GM10248 (cell line): ENCODE data around the gene PNMA3.

Experiments used
- CTCF ChIA-PET: fragments of 300-600 bp; sonication (Branson Sonifier 250); formaldehyde crosslinking; extraction: SDS; loops from one replicate; lab custom pipeline; 2021; ENCODE audit warnings: antibody characterized with exemption; lab: Yijun Ruan, JAX
- POLR2A ChIA-PET: fragments of 350-650 bp; sonication (Branson Sonifier 250); formaldehyde crosslinking; extraction: SDS; loops from one replicate; lab custom pipeline; 2020; ENCODE audit warnings: antibody characterized with exemption; lab: Yijun Ruan, JAX
- DNase-seq: peaks from one replicate; pipeline ENCODE4 v3.0.0; 2012; ENCODE audit errors: extremely low spot score
- CTCF ChIP-seq: IDR thresholded peaks from 2 replicates; pipeline ENCODE4 v1.5.1; 2012; ENCODE audit warnings: mild to moderate bottlenecking, low read depth; ENCODE audit errors: extremely low read depth, missing control alignments, control extremely low read depth

The PNMA3 gene

GRCh38 chrX:153032397-153033118 lies 23.7 kb upstream of the PNMA3 start:
- DNase-seq: peak; percentile 85
- TF ChIP-seq CTCF: peak; percentile 86
- ChIA-PET CTCF (interaction anchor here (0.7 to 2.6 kb wide), 21 partner anchors 9 to 670 kb away, joined by 3 to 21 read pairs (median 5); partner anchors contain the start of gene HAUS7), POLR2A (interaction anchor here (1.2 kb wide), 1 partner anchor 302 kb away, joined by 3 read pairs; the partner anchor contains the start of gene ZNF275)

GRCh38 chrX:153049093-153049492 lies 7.2 kb upstream of the PNMA3 start:
- no peak for DNase-seq
- CTCF ChIA-PET: no interaction called here
- no peak for TF ChIP-seq CTCF
- POLR2A ChIA-PET: no interaction called here

GRCh38 chrX:153052534-153052933 lies 3.7 kb upstream of the PNMA3 start:
- no peak for DNase-seq
- ChIA-PET POLR2A (no interaction called here), CTCF (interaction anchor here (1.4 kb wide), 1 partner anchor 9 kb away, joined by 3 read pairs; no protein-coding TSS in a partner anchor)
- no peak for TF ChIP-seq CTCF

DNA sequence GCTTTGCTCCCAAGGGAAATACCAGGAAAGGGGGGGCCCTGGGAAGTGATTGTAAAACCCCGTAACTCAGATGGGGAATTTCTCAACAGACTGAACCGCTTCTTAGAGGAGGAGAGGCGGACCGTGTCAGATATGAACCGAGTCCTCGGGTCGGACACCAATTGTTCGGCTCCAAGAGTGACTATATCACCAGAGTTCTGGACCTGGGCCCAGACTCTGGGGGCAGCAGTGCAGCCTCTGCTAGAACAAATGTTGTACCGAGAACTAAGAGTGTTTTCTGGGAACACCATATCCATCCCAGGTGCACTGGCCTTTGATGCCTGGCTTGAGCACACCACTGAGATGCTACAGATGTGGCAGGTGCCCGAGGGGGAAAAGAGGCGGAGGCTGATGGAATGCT lies 1.0 kb downstream of the PNMA3 start:
- TF ChIP-seq CTCF: no peak
- CTCF ChIA-PET: no interaction called here
- DNase-seq: no peak
- POLR2A ChIA-PET: no interaction called here

GRCh38 chrX:153059191-153060094 lies 3.2 kb downstream of the PNMA3 start:
- POLR2A ChIA-PET: no interaction called here
- TF ChIP-seq CTCF: no peak

GRCh38 chrX:153060095-153060445 lies 3.8 kb downstream of the PNMA3 start:
- no peak for TF ChIP-seq CTCF
- DNase-seq: no peak
- ChIA-PET CTCF (no interaction called here), POLR2A (no interaction called here)

More at GRCh38 chrX:153059191-153060094, 3.2 kb downstream of the PNMA3 start:
- CTCF ChIA-PET: no interaction called here
- DNase-seq: no peak
